ENCODE data around the gene RRAD.
"Not testable (repeated sequence)": the region's sequence is repeated elsewhere in the genome, so short reads cannot be mapped to it uniquely, and the experiment has no call there.

RRAD gene

GRCh38 chr16:66948837-66949225 lies 23.5 kb upstream of the RRAD start:
- H3K4me3 ChIP-seq (ENCODE audit: low read depth, low read length): peak overlapping the region; percentile 58

GRCh38 chr16:66948134-66948836 lies 22.9 kb upstream of the RRAD start:
- no peak for DNase-seq (ENCODE audit: low read depth)
- peak overlapping the region; percentile 58 for H3K4me3 ChIP-seq (ENCODE audit: low read depth, low read length)
- TF ChIP-seq CTCF (IDR thresholded peaks at IDR 0.05; ENCODE audit: low read depth, low read length, missing control alignments): no peak

More at GRCh38 chr16:66948837-66949225, 23.5 kb upstream of the RRAD start:
- DNase-seq (ENCODE audit: low read depth): no peak
- no peak for TF ChIP-seq CTCF (IDR thresholded peaks at IDR 0.05; ENCODE audit: low read depth, low read length, missing control alignments)

DNA sequence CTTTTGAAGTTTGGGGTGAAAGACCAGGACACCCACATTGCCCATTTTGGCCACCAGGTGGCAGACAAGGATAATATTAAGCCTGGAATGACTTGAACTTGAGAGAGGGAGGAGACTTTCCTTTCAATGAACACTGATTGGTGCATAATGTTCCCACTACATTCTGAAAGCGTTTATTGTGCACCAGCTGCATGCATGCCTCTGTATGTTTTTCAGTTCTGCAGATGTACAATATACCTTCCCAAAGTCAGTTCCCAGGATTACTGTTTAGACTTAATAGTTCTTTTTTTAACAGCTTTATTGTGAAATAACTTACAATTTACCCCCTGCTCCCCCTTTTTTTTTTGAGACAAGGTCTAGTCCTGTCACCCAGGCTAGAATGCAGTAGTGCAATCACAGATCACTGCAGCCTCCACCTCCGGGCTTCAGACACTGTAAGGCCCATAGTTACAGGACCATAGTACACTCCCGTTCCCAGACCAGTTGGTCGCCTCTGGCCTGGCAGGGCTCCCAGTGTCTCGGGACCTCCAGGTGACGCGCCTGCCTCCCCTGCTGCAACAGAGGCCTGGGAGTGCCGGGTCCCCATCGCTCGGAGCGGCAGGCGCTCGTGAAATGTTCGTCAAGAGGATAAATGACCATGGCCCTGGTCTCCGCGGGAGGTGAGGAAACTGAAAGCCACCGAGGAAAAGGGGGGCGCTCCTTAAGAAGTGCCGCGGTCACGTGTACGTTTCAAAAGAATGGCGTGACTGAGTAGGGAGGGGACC lies 22.1 kb upstream of the RRAD start:
- TF ChIP-seq CTCF (IDR thresholded peaks at IDR 0.05; ENCODE audit: low read depth, low read length, missing control alignments): peak; percentile 79
- H3K4me3 ChIP-seq (ENCODE audit: low read depth, low read length): peak overlapping the region; percentile 58
- DNase-seq (ENCODE audit: low read depth): peak; percentile 75

DNA sequence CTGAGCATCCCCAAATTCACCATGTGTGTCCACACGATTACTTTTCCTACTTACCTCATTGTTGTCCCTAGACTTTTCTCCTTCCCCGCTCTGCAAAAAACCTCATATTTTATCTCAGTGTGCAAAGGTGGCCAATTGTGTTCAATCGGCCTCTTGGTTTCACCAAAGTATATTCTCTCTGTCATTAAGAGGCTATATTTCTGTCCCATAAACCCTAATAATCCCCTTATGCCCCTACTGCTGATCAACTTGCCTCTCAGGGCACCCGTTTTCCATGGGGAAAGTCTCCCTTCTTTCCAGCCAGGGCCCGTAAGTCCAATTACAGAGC lies 21.6 kb upstream of the RRAD start:
- no peak for TF ChIP-seq CTCF (IDR thresholded peaks at IDR 0.05; ENCODE audit: low read depth, low read length, missing control alignments)
- H3K4me3 ChIP-seq (ENCODE audit: low read depth, low read length): no peak overlapping the region
- DNase-seq (ENCODE audit: low read depth): no peak

DNA sequence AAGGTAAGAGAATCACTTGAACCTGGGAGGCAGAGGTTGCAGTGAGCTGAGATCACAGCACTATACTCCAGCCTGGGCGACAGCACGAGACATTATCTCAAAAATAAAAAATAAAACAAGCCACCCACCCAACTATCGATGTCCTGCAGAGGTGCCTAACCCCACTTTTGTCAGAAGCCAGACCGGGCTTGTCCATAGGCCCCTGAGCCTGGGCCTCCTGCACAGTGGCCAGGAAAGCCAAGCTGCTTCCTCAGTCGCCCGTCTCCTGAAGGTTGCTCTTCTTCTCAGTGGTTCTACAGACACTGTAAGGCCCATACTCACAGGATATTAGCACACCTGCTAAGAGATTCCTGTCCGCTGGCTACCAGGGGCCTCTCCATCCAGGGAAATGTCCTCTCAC lies 21.2 kb upstream of the RRAD start:
- no peak overlapping the region for H3K4me3 ChIP-seq (ENCODE audit: low read depth, low read length)
- TF ChIP-seq CTCF (IDR thresholded peaks at IDR 0.05; ENCODE audit: low read depth, low read length, missing control alignments): no peak
- DNase-seq (ENCODE audit: low read depth): no peak

DNA sequence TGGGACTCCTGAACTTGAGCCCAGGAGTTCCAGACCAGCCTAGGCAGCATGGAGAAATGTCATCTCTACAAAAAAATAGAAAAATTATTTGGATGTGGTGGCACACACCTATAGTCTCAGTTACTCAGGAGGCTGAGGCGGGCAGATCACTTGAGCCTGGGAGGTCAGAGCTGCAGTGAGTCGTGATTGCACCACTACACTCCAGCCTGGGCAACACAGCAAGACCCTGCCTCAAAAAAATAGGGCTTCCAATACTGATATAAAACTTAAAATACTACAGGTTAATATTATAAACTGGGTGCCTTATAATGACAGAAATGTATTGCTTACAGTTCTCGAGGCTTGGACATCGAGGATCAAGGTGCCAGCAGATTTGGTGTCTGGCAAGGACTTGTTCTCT lies 20.6 kb upstream of the RRAD start:
- H3K4me3 ChIP-seq (ENCODE audit: low read depth, low read length): no peak overlapping the region
- no peak for TF ChIP-seq CTCF (IDR thresholded peaks at IDR 0.05; ENCODE audit: low read depth, low read length, missing control alignments)
- DNase-seq (ENCODE audit: low read depth): no peak

- not testable (repeated sequence) for DNase-seq (ENCODE audit: low read depth); H3K4me3 ChIP-seq (ENCODE audit: low read depth, low read length)
Measured at GRCh38 chr16:66944971-66945370, 19.6 kb upstream of the RRAD start.

All from GM12864 (cell line).